Testis (tissue), 2 donors: Measurements from ENCODE around the gene MSN.

Source experiments
- POLR2A ChIP-seq: fragments of 450-650 bp; IDR thresholded peaks from one replicate; pipeline ENCODE4 v1.6.1; 2017; ENCODE audit warnings: antibody characterized with exemption, mild to moderate bottlenecking, moderate library complexity
- TF ChIP-seq, protein P1 (sequence below), 3 experiments: fragments of 450-650 bp in 2 of 3; fragments of 200-600 bp in 1 of 3; sonication (generic) in 1 of 3; IDR thresholded peaks; one replicate each; pipeline ENCODE4 v1.5.1; 2016 to 2019; ENCODE audit warnings: antibody characterized with exemption in 3 of 3, mild to moderate bottlenecking in 2 of 3, moderate library complexity in 1 of 3

DNA sequence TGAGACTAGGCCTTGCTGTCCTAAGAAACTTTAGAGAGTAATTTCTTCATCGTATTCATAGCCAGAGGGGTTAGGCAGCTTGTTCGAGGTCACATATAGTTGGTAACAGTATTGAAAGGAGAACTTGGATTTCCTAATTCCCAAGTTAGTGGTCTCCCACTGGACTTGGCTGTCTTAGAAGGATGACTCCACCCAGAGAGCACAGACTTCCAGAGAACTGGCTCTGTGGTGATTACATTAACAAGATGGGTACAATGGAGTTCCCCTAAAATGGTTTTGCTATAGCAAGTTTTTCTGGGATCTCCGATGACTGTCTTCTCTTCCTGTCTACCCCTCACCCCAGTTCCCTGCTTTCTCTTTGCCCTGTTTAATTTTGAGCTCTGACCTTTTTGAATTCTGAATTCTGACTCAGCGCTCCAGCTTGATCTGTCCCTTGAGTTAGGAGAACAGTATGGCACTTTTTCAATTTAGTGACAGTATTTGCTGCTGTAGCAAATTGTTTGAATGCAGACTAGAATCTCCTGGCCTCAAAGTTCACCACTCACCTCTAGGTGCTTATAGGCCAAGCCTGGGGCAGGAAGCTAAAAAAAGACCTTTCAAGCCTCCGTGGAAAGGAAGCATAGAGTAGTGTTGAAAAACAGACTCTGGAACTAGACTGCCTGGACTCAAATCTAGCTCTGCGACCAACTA, 6.9 kb downstream of the MSN start:
- TF ChIP-seq, protein P1, sequence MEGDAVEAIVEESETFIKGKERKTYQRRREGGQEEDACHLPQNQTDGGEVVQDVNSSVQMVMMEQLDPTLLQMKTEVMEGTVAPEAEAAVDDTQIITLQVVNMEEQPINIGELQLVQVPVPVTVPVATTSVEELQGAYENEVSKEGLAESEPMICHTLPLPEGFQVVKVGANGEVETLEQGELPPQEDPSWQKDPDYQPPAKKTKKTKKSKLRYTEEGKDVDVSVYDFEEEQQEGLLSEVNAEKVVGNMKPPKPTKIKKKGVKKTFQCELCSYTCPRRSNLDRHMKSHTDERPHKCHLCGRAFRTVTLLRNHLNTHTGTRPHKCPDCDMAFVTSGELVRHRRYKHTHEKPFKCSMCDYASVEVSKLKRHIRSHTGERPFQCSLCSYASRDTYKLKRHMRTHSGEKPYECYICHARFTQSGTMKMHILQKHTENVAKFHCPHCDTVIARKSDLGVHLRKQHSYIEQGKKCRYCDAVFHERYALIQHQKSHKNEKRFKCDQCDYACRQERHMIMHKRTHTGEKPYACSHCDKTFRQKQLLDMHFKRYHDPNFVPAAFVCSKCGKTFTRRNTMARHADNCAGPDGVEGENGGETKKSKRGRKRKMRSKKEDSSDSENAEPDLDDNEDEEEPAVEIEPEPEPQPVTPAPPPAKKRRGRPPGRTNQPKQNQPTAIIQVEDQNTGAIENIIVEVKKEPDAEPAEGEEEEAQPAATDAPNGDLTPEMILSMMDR (IDR thresholded peaks at IDR 0.05): no peak
- no peak for TF ChIP-seq POLR2A
